Amygdala (tissue), 56 donors: ENCODE data around the gene HBD.

Experiments used
- DNase-seq, 56 donors: peaks; one replicate each; lab custom pipeline; 2025; lab: John Stamatoyannopoulos, UW

The HBD gene

DNA sequence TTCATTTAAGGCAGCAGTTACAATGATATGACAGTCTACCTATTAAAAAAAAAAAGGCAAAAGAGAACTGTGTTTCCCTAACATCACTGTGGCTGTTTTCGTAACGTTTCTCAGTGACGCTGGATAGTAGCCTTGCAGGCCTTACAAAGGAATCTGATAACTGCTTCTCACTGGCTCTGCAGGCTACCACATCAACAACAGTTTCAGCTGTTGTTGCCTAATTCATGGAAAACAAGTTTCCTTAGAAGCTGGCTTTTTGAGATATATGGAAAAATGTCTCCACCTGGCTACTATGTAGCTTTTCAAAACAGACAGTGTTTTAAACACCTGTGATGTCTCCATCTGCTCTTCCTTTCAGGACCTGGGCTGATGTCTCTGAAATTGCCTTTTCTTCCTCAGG is 37.6 kb downstream of the HBD start:
- no peak for DNase-seq

DNA sequence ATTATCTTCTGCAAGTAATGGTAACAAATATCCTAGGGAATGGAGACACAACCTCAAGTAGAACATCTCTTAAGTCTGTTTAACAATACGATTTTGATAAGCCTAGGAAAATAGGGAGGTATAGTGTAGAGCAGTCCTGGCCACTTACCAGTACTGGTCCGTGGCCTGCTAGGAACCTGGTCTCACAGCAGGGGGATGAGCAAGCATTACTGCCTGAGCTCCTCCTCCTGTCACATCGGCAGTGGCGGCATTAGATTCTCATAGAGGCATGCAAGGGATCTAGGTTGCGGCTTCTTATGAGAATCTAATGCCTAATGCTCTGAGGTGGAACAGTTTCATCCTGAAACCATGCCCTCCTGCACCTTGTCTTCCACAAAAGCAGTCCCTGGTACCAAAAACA is 38.2 kb downstream of the HBD start:
- no peak for DNase-seq

DNA sequence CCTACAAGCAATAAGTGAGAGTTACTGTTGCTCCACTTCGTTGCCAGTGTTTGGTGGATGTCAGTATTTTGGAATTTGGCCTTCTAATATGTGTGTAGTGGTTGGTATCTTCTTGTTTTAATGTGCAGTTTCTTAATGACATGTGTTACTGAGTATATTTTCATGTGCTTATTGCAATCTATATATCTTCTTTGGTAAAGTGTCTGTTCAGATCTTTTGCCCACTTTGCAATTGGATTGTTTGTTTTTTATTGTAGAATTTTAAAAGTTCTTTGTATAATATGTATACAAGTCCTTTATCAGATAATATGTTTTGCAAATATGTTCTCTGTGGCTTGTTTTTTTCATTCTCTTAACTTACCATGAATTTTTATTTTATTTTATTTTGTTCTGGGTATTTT is 41.5 kb downstream of the HBD start:
- no peak for DNase-seq

DNA sequence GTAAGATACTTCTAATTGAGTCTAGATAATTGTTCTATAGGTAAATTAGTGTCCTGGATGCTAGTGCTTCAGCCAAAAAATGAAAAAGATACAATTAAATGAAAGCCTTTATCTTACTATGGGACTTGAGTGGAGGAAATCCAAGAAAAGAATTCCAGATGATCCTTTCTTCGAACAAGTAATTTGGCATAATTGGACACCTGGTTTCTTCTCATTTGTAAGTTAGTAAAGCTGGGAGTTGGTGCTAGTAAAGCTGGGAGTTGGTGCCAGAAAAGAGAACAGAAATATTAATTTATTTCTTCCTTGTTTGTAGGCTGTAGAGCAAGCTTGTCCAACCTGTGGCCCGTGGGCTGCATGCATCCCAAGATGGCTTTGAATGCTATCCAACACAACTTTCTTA is 46.1 kb downstream of the HBD start:
- DNase-seq, result no peak
